Mesothelial cell of epicardium (in vitro differentiated cells): ENCODE measurements around the gene SASH3. TPM values are rescaled to one million over a fixed set of nuclear protein-coding genes. Genes with fewer than 3 reads are reported as not detected.

Experiments
- DNase-seq, 2 experiments: peaks; one replicate each; pipeline ENCODE4 v3.0.0; 2021; ENCODE audit warnings: low spot score in 2 of 2; ENCODE audit not compliant: unreplicated experiment in 2 of 2
- H3K27ac Mint-ChIP-seq: 2 replicates; pipeline ENCODE4 v1.8.0; 2021; ENCODE audit warnings: mixed read lengths
- H3K27me3 Mint-ChIP-seq: 2 replicates; pipeline ENCODE4 v1.8.0; 2021; ENCODE audit warnings: low read depth, mixed read lengths
- H3K36me3 Mint-ChIP-seq: 2 replicates; pipeline ENCODE4 v1.8.0; 2021; ENCODE audit warnings: mixed read lengths
- H3K4me1 Mint-ChIP-seq: 2 replicates; pipeline ENCODE4 v1.8.0; 2021; ENCODE audit warnings: mixed read lengths
- H3K4me3 Mint-ChIP-seq: 2 replicates; pipeline ENCODE4 v1.8.0; 2021; ENCODE audit warnings: mild to moderate bottlenecking, moderate library complexity, mixed read lengths
- H3K9me3 Mint-ChIP-seq: 2 replicates; pipeline ENCODE4 v1.8.0; 2021; ENCODE audit warnings: mixed read lengths
- CTCF ChIP-seq: fragments of 200-600 bp; sonication (generic); IDR thresholded peaks from one replicate; pipeline ENCODE4 v1.5.0; 2021; ENCODE audit warnings: antibody characterized with exemption; ENCODE audit not compliant: unreplicated experiment
- total RNA-seq: library from RNA; stranded (reverse); gene quantifications from 3 replicates; pipeline ENCODE4 v1.2.1, GENCODE V29; 2021

Gene SASH3
- total RNA-seq, 1 donor from 2014 or later: not detected

GRCh38 chrX:129824620-129825019, 44.9 kb downstream of the SASH3 start:
- no peak for DNase-seq

GRCh38 chrX:129825746-129826505, 46.2 kb downstream of the SASH3 start:
- Mint-ChIP-seq H3K27me3 (no peaks in the 10 kb centered on the region), H3K36me3 (peaks cover 29% of the 10 kb centered on the region), H3K9me3 (peaks cover 6% of the 10 kb centered on the region), H3K4me1 (no peaks in the 10 kb centered on the region), H3K27ac (no peak overlapping the region), H3K4me3 (no peak overlapping the region)
- TF ChIP-seq CTCF: no peak
- DNase-seq: no peak

More at GRCh38 chrX:129824620-129825019, 44.9 kb downstream of the SASH3 start:
- Mint-ChIP-seq H3K4me1 (no peaks in the 10 kb centered on the region), H3K27ac (no peak overlapping the region), H3K27me3 (no peaks in the 10 kb centered on the region), H3K9me3 (peaks cover 8% of the 10 kb centered on the region), H3K4me3 (no peak overlapping the region), H3K36me3 (peaks cover 30% of the 10 kb centered on the region)
- TF ChIP-seq CTCF: no peak

GRCh38 chrX:129830494-129830893, 50.7 kb downstream of the SASH3 start:
- no peak overlapping the region for H3K4me3 Mint-ChIP-seq
- peaks cover 17% of the 10 kb centered on the region for H3K9me3 Mint-ChIP-seq
- DNase-seq: no peak
- H3K27me3 Mint-ChIP-seq: no peaks in the 10 kb centered on the region
- H3K36me3 Mint-ChIP-seq: peaks cover 16% of the 10 kb centered on the region
- no peak overlapping the region for H3K27ac Mint-ChIP-seq
- TF ChIP-seq CTCF: no peak
- H3K4me1 Mint-ChIP-seq: no peaks in the 10 kb centered on the region

GRCh38 chrX:129831091-129831885, 51.5 kb downstream of the SASH3 start:
- H3K4me1 Mint-ChIP-seq: no peaks in the 10 kb centered on the region
- TF ChIP-seq CTCF: no peak
- peaks cover 13% of the 10 kb centered on the region for H3K36me3 Mint-ChIP-seq
- H3K27ac Mint-ChIP-seq: no peak overlapping the region
- DNase-seq: no peak
- H3K4me3 Mint-ChIP-seq: no peak overlapping the region
- no peaks in the 10 kb centered on the region for H3K27me3 Mint-ChIP-seq
- peaks cover 17% of the 10 kb centered on the region for H3K9me3 Mint-ChIP-seq

GRCh38 chrX:129833153-129833990, 53.6 kb downstream of the SASH3 start:
- no peak for DNase-seq
- no peak for TF ChIP-seq CTCF
- H3K27ac Mint-ChIP-seq: no peak overlapping the region

More at GRCh38 chrX:129833153-129833990, 53.6 kb downstream of the SASH3 start:
- Mint-ChIP-seq H3K36me3 (peaks cover 10% of the 10 kb centered on the region), H3K9me3 (peaks cover 22% of the 10 kb centered on the region), H3K4me3 (no peak overlapping the region), H3K27me3 (no peaks in the 10 kb centered on the region), H3K4me1 (no peaks in the 10 kb centered on the region)
